Smooth muscle cell (in vitro differentiated cells): Measurements from ENCODE around the gene RBM20. TPM values are rescaled to one million over a fixed set of nuclear protein-coding genes. Genes with fewer than 3 reads are reported as not detected.

Experiments used
- DNase-seq: peaks from one replicate; lab custom pipeline; 2025; ENCODE audit not compliant: unreplicated experiment; lab: John Stamatoyannopoulos, UW
- H2AFZ ChIP-seq: fragments of 200-600 bp; sonication (generic); 2 replicates; pipeline ENCODE4 v1.6.0; 2016; ENCODE audit warnings: antibody characterized with exemption, low read depth, mild to moderate bottlenecking
- H3F3A ChIP-seq: fragments of 200-600 bp; sonication (generic); 2 replicates; pipeline ENCODE4 v1.6.0; 2017; ENCODE audit warnings: antibody characterized with exemption, low read depth
- H3K27ac ChIP-seq: fragments of 200-600 bp; sonication (generic); 2 replicates; pipeline ENCODE4 v1.5.1; 2016; ENCODE audit warnings: low read depth, mild to moderate bottlenecking
- H3K27me3 ChIP-seq: fragments of 200-600 bp; sonication (generic); 2 replicates; pipeline ENCODE4 v1.6.1; 2016; ENCODE audit warnings: low read depth, mild to moderate bottlenecking
- H3K36me3 ChIP-seq: fragments of 200-600 bp; sonication (generic); 2 replicates; pipeline ENCODE4 v1.5.1; 2016; ENCODE audit warnings: low read depth
- H3K4me1 ChIP-seq: fragments of 200-600 bp; sonication (generic); 2 replicates; pipeline ENCODE4 v1.5.1; 2016; ENCODE audit warnings: low read depth
- H3K4me2 ChIP-seq: fragments of 200-600 bp; sonication (generic); 2 replicates; pipeline ENCODE4 v1.6.0; 2016; ENCODE audit warnings: mild to moderate bottlenecking
- H3K4me3 ChIP-seq: fragments of 200-600 bp; sonication (generic); 2 replicates; pipeline ENCODE4 v1.5.1; 2016; ENCODE audit warnings: mild to moderate bottlenecking
- H3K79me2 ChIP-seq: fragments of 200-600 bp; sonication (generic); 2 replicates; pipeline ENCODE4 v1.6.0; 2016; ENCODE audit warnings: low read depth, mild to moderate bottlenecking
- H3K9ac ChIP-seq: fragments of 200-600 bp; sonication (generic); 2 replicates; pipeline ENCODE4 v1.6.0; 2016; ENCODE audit warnings: low read depth
- H3K9me3 ChIP-seq: fragments of 200-600 bp; sonication (generic); replicated peaks from 2 replicates; pipeline ENCODE4 v1.5.1; 2016; ENCODE audit warnings: low read depth
- H4K20me1 ChIP-seq: fragments of 200-600 bp; sonication (generic); 2 replicates; pipeline ENCODE4 v1.6.0; 2016; ENCODE audit warnings: low read depth
- CTCF ChIP-seq: fragments of 200-600 bp; sonication (generic); IDR thresholded peaks from 2 replicates; pipeline ENCODE4 v1.5.1; 2017; ENCODE audit warnings: borderline replicate concordance, mild to moderate bottlenecking, antibody characterized with exemption; ENCODE audit not compliant: insufficient read depth, poor library complexity, severe bottlenecking
- WGBS: methylation state at CpG from one replicate; pipeline ENCODE4 v1.1.7; 2016; ENCODE audit warnings: low lambda C conversion rate; 5-methylcytosine and 5-hydroxymethylcytosine counted together
- polyA plus RNA-seq: library from polyadenylated mRNA; unstranded; fragments of >200 nt; fragmentation: Nextera tagmentation; extraction: Ambion mirVana; gene quantifications from 2 replicates; pipeline ENCODE4 v1.2.1, GENCODE V29; 2016
- total RNA-seq: library from RNA; depleted of rRNA; stranded (reverse); fragments of >200 nt; gene quantifications from 2 replicates; pipeline ENCODE4 v1.2.3, GENCODE V29; 2014

Gene RBM20
- total and polyA plus RNA-seq, 2 experiments from 2014 or later = 0.09 TPM

GRCh38 chr10:110771486-110771885 lies 127.3 kb downstream of the RBM20 start:
- no peak for TF ChIP-seq CTCF
- Histone ChIP-seq H3F3A (no peaks in the 10 kb centered on the region), H4K20me1 (no peaks in the 10 kb centered on the region), H3K4me2 (no peak overlapping the region), H3K27ac (no peak overlapping the region), H3K4me3 (no peak overlapping the region), H3K79me2 (no peaks in the 10 kb centered on the region), H3K36me3 (no peaks in the 10 kb centered on the region), H3K4me1 (no peaks in the 10 kb centered on the region), H3K27me3 (no peaks in the 10 kb centered on the region), H3K9ac (no peak overlapping the region), H3K9me3 (no peaks in the 10 kb centered on the region), H2AFZ (no peak overlapping the region)
- no peak for DNase-seq
- 100% methylated on average over 1 of the region's 1 CpG for WGBS

DNA sequence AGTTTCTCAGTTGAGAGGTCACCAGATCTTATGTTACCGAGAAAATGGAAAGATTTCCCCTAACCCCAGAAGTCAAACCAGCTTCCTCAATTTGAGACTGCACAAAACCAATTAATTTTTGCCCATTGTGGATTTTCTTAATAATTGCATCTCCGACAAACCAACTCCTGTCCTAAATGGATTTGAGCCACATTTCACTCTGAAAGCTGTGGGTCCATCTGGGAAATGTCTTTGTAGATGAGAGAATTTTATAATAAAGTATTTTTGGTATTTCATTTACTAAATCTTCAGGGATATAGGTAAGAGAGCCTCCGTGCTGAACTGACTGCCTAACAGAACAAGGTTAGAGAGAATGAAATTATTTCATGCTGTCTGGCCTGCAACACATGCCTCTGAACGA lies 127.9 kb downstream of the RBM20 start:
- Histone ChIP-seq H3K36me3 (no peaks in the 10 kb centered on the region), H3K4me3 (no peak overlapping the region), H2AFZ (no peak overlapping the region), H3K79me2 (no peaks in the 10 kb centered on the region), H3K9ac (no peak overlapping the region), H3K4me1 (no peaks in the 10 kb centered on the region), H3K4me2 (no peak overlapping the region), H3K9me3 (no peaks in the 10 kb centered on the region), H4K20me1 (no peaks in the 10 kb centered on the region), H3F3A (no peaks in the 10 kb centered on the region), H3K27me3 (no peaks in the 10 kb centered on the region), H3K27ac (no peak overlapping the region)
- 95% methylated on average over 4 of the region's 4 CpGs for WGBS
- no peak for DNase-seq
- no peak for TF ChIP-seq CTCF

- Histone ChIP-seq H2AFZ (no peak overlapping the region), H3K9ac (no peak overlapping the region), H3K79me2 (no peaks in the 10 kb centered on the region), H3K27me3 (no peaks in the 10 kb centered on the region), H3K4me1 (no peaks in the 10 kb centered on the region), H3F3A (no peaks in the 10 kb centered on the region), H3K36me3 (no peaks in the 10 kb centered on the region), H3K9me3 (no peaks in the 10 kb centered on the region), H4K20me1 (no peaks in the 10 kb centered on the region), H3K4me3 (no peak overlapping the region), H3K27ac (no peak overlapping the region), H3K4me2 (no peak overlapping the region)
- WGBS = 84% methylated on average over 3 of the region's 3 CpGs
- DNase-seq = no peak
- TF ChIP-seq CTCF = no peak
These were observed 128.4 kb downstream of the RBM20 start for GRCh38 chr10:110772454-110773025.

GRCh38 chr10:110773693-110774068 lies 129.5 kb downstream of the RBM20 start:
- Histone ChIP-seq H3K4me2 (no peak overlapping the region), H3K27me3 (no peaks in the 10 kb centered on the region), H3K9me3 (no peaks in the 10 kb centered on the region), H3K36me3 (no peaks in the 10 kb centered on the region), H3K79me2 (no peaks in the 10 kb centered on the region), H2AFZ (no peak overlapping the region), H3F3A (no peaks in the 10 kb centered on the region), H3K27ac (peak overlapping the region; percentile 66), H4K20me1 (no peaks in the 10 kb centered on the region), H3K9ac (peak overlapping the region; percentile 15), H3K4me3 (no peak overlapping the region), H3K4me1 (no peaks in the 10 kb centered on the region)
- no peak for DNase-seq
- 87% methylated on average over 7 of the region's 7 CpGs for WGBS
- TF ChIP-seq CTCF = no peak
